ENCODE results near the gene CHST11. TPM values are rescaled to one million over a fixed set of nuclear protein-coding genes. Genes with fewer than 3 reads are reported as not detected.

The CHST11 gene
- total RNA-seq, 4 donors from 2014 or later: 5.7 to 15.7 (median 7.1) TPM

GRCh38 chr12:104720339-104721038 is 263.7 kb downstream of the CHST11 start:
- DNase-seq (ENCODE audit: extremely low spot score): no peak
- TF ChIP-seq POLR2AphosphoS5 (IDR thresholded peaks at IDR 0.05): no peak
- TF ChIP-seq CTCF (IDR thresholded peaks at IDR 0.05): no peak
- no peak for TF ChIP-seq EP300 (IDR thresholded peaks at IDR 0.05)
- no peak for TF ChIP-seq POLR2A (IDR thresholded peaks at IDR 0.05; ENCODE audit: low read depth)
- Histone ChIP-seq H3K36me3 (no peaks in the 10 kb centered on the region), H3K27me3 (no peaks in the 10 kb centered on the region), H3K4me3 (peak overlapping the region; percentile 36 to 49 (median 40)), H3K9me3 (no peaks in the 10 kb centered on the region), H3K4me1 (peaks cover 11 to 35% (median 20%) of the 10 kb centered on the region in 4 donors), H3K27ac (replicated peaks in 1 of 4) (peak overlapping the region; percentile 20 to 59 (median 54))
- 53% methylated on average over 29 of the region's 29 CpGs for whole genome bisulfite sequencing
- intact Hi-C loops (cut with DNase I): loop anchor here (10.0 kb wide), 1 partner anchor 524 kb away; no protein-coding TSS in a partner anchor

- H3K27me3 ChIP-seq: no peaks in the 10 kb centered on the region
- H3K36me3 ChIP-seq: no peaks in the 10 kb centered on the region
- intact Hi-C loops (cut with DNase I): loop anchor here (10.0 kb wide), 1 partner anchor 524 kb away; no protein-coding TSS in a partner anchor
- H3K4me1 ChIP-seq: peaks cover 5 to 31% (median 18%) of the 10 kb centered on the region in 4 donors
- peak overlapping the region; percentile 20 to 59 (median 54) for H3K27ac ChIP-seq (replicated peaks in 1 of 4)
- TF ChIP-seq EP300 (IDR thresholded peaks at IDR 0.05) (no peak), POLR2AphosphoS5 (IDR thresholded peaks at IDR 0.05) (no peak), POLR2A (IDR thresholded peaks at IDR 0.05; ENCODE audit: low read depth) (no peak), CTCF (IDR thresholded peaks at IDR 0.05) (no peak)
- H3K4me3 ChIP-seq: peak overlapping the region; percentile 36 to 49 (median 40)
- no peaks in the 10 kb centered on the region for H3K9me3 ChIP-seq
- DNase-seq (ENCODE audit: extremely low spot score): no peak
Measured at GRCh38 chr12:104721039-104721405, 264.3 kb downstream of the CHST11 start.

- intact Hi-C loops (cut with DNase I): loop anchor here (10.0 kb wide), 1 partner anchor 523 kb away; no protein-coding TSS in a partner anchor
- WGBS: 97% methylated on average over 5 of the region's 6 CpGs
- DNase-seq (ENCODE audit: extremely low spot score): no peak
Measured at GRCh38 chr12:104721936-104722335, 265.2 kb downstream of the CHST11 start.

GRCh38 chr12:104722601-104723534 is 266.1 kb downstream of the CHST11 start:
- no peaks in the 10 kb centered on the region for H3K36me3 ChIP-seq
- H3K27me3 ChIP-seq: no peaks in the 10 kb centered on the region
- no peak overlapping the region for H3K27ac ChIP-seq (replicated peaks in 1 of 4)
- peaks cover 5 to 31% (median 18%) of the 10 kb centered on the region in 4 donors for H3K4me1 ChIP-seq
- no peak overlapping the region for H3K4me3 ChIP-seq
- TF ChIP-seq POLR2A (IDR thresholded peaks at IDR 0.05; ENCODE audit: low read depth) (no peak), POLR2AphosphoS5 (IDR thresholded peaks at IDR 0.05) (no peak), EP300 (IDR thresholded peaks at IDR 0.05) (no peak), CTCF (IDR thresholded peaks at IDR 0.05) (no peak)
- no peaks in the 10 kb centered on the region for H3K9me3 ChIP-seq
- intact Hi-C loops (cut with DNase I): loop anchor here (10.0 kb wide), 1 partner anchor 522 kb away; no protein-coding TSS in a partner anchor
- DNase-seq (ENCODE audit: extremely low spot score): no peak
- WGBS: 86% methylated on average over 21 of the region's 21 CpGs

More at GRCh38 chr12:104721936-104722335, 265.2 kb downstream of the CHST11 start:
- no peak overlapping the region for H3K4me3 ChIP-seq
- H3K36me3 ChIP-seq: no peaks in the 10 kb centered on the region
- TF ChIP-seq EP300 (IDR thresholded peaks at IDR 0.05) (no peak), CTCF (IDR thresholded peaks at IDR 0.05) (no peak), POLR2AphosphoS5 (IDR thresholded peaks at IDR 0.05) (no peak), POLR2A (IDR thresholded peaks at IDR 0.05; ENCODE audit: low read depth) (no peak)
- H3K9me3 ChIP-seq: no peaks in the 10 kb centered on the region
- H3K27me3 ChIP-seq: no peaks in the 10 kb centered on the region
- peaks cover 5 to 31% (median 18%) of the 10 kb centered on the region in 4 donors for H3K4me1 ChIP-seq
- no peak overlapping the region for H3K27ac ChIP-seq (replicated peaks in 1 of 4)

All from esophagus muscularis mucosa (tissue), 4 donors.